ENCODE measurements around the gene ZBTB49.
"Not testable (repeated sequence)": the region's sequence is repeated elsewhere in the genome, so short reads cannot be mapped to it uniquely, and the experiment has no call there.

Gene ZBTB49, protein sequence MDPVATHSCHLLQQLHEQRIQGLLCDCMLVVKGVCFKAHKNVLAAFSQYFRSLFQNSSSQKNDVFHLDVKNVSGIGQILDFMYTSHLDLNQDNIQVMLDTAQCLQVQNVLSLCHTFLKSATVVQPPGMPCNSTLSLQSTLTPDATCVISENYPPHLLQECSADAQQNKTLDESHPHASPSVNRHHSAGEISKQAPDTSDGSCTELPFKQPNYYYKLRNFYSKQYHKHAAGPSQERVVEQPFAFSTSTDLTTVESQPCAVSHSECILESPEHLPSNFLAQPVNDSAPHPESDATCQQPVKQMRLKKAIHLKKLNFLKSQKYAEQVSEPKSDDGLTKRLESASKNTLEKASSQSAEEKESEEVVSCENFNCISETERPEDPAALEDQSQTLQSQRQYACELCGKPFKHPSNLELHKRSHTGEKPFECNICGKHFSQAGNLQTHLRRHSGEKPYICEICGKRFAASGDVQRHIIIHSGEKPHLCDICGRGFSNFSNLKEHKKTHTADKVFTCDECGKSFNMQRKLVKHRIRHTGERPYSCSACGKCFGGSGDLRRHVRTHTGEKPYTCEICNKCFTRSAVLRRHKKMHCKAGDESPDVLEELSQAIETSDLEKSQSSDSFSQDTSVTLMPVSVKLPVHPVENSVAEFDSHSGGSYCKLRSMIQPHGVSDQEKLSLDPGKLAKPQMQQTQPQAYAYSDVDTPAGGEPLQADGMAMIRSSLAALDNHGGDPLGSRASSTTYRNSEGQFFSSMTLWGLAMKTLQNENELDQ

DNA sequence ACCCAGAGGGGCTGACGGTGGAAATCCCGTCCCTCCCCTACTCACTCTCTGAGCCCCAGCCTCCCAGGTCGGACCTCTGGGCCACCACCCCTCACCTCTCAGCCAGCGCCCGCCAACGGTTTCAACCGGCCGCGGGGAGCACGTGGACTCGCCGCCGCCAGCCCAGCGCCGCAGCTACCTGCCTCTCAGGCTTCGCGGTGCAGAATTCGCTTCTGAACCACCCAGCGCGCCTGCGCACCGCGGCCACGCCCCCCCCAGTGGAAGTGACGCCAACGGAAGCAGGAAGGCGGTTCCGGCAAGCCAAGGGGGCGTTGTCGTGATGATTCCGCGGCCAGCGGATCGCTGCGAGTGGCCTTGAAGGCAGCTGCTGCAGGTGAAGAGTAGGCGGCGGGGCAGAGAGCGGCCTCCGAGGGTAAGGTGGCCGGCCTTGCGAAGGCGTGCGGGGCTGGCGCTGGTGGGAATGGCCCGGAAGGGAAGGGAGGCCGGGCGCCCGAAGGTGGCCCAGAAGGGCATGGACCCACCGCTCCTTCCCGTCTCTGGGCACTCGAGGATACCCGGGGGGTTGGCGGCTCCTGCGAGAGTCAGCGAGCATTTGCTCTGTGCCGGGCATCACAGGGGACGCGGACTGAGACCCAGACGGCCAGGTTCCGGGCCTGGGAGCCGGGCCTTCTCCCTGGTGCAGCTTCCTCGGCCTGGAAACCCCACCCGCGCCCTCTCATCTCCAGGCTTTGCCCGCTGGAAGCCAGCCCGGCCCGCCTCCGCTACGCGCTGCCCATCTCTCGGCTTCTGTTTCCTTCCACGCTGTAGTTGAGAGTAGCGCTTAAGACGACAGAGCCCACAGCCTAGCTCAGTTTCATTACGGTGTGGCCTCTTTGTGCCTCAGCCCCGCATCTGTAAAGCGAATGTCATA lies at the start of gene ZBTB49, which contains the start of gene LYAR:
Gene ZBTB49, plus strand, starts transcription at position 311 of the 910 bp plus-strand sequence. CDS start 9,695 bp downstream, outside the sequence.
Gene LYAR, minus strand, starts transcription at position 214 of the 910 bp plus-strand sequence. CDS start 6,412 bp downstream, outside the sequence.
- Histone ChIP-seq H3K9me3 (ENCODE audit: control insufficient read depth in 2 of 2, low read length in 2 of 2) (no peaks in the 10 kb centered on the region), H3K4me3 (ENCODE audit: low read length in 2 of 2) (peak within 1 kb of the TSS; percentile 86 to 95), H3K4me1 (ENCODE audit: control insufficient read depth, insufficient read depth, low read length) (peaks cover 20% of the 10 kb centered on the region), H3K36me3 (ENCODE audit: control insufficient read depth in 2 of 2, insufficient read depth in 2 of 2, low read length in 2 of 2) (peaks cover 5 to 6% of the 10 kb centered on the region in 2 donors), H3K9ac (ENCODE audit: low read length in 2 of 2) (peak within 1 kb of the TSS; percentile 70 to 89), H3K27ac (ENCODE audit: low read length) (peak within 1 kb of the TSS; percentile 62), H3K27me3 (ENCODE audit: control insufficient read depth in 1 of 2, insufficient read depth in 2 of 2, low read length in 2 of 2) (no peaks in the 10 kb centered on the region)

DNA sequence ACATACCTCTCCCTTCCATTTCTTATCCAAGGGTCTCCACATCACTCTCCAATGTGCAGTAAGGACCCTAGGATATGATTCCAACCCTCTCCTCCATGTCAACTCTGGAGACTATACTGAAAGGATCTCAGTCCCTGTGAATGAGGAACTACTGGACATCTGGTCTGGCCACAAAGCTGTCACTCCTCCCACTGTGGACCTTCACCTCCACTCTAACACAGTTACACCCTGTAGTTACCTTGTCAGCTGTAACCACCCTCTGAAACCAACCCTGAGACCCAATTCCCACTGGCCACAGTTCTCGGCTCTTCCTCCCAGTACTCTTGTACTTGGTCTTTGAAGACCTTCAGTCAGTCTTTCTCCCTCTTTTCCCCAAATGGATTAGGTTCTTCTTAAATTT lies 44.9 kb upstream of the ZBTB49 start:
- H3K36me3 ChIP-seq (ENCODE audit: control insufficient read depth in 2 of 2, insufficient read depth in 2 of 2, low read length in 2 of 2): peaks cover 28 to 31% of the 10 kb centered on the region in 2 donors
- H3K9me3 ChIP-seq (ENCODE audit: control insufficient read depth in 2 of 2, low read length in 2 of 2): no peaks in the 10 kb centered on the region
- no peaks in the 10 kb centered on the region for H3K27me3 ChIP-seq (ENCODE audit: control insufficient read depth in 1 of 2, insufficient read depth in 2 of 2, low read length in 2 of 2)
- no peak overlapping the region for H3K4me3 ChIP-seq (ENCODE audit: low read length in 2 of 2)
- no peak overlapping the region for H3K27ac ChIP-seq (ENCODE audit: low read length)
- peaks cover 17% of the 10 kb centered on the region for H3K4me1 ChIP-seq (ENCODE audit: control insufficient read depth, insufficient read depth, low read length)
- peak overlapping the region in 1 of 2 donors; percentile 21 for H3K9ac ChIP-seq (ENCODE audit: low read length in 2 of 2)

DNA sequence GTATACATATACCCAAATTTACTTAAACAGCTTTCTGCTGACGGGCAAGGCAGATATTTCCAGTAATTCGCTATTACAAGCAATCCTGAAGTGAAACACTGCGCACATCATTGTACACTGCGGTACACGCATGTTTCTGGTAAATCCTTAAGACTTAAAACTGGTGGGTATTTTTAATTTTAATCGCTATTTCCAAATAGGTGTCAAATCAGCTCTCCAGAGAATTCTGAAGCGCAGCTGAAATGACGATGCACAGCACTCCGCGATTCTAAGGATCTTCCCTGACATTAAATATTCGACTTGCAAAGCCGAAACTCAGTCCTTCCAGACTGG lies 42.4 kb upstream of the ZBTB49 start:
- Histone ChIP-seq H3K27ac (ENCODE audit: low read length) (peak overlapping the region; percentile 97), H3K9me3 (ENCODE audit: control insufficient read depth in 2 of 2, low read length in 2 of 2) (no peaks in the 10 kb centered on the region), H3K36me3 (ENCODE audit: control insufficient read depth in 2 of 2, insufficient read depth in 2 of 2, low read length in 2 of 2) (peaks cover 18 to 23% of the 10 kb centered on the region in 2 donors), H3K4me3 (ENCODE audit: low read length in 2 of 2) (peak overlapping the region; percentile 94 to 100), H3K4me1 (ENCODE audit: control insufficient read depth, insufficient read depth, low read length) (peaks cover 17% of the 10 kb centered on the region), H3K27me3 (ENCODE audit: control insufficient read depth in 1 of 2, insufficient read depth in 2 of 2, low read length in 2 of 2) (no peaks in the 10 kb centered on the region), H3K9ac (ENCODE audit: low read length in 2 of 2) (peak overlapping the region; percentile 88 to 97)

DNA sequence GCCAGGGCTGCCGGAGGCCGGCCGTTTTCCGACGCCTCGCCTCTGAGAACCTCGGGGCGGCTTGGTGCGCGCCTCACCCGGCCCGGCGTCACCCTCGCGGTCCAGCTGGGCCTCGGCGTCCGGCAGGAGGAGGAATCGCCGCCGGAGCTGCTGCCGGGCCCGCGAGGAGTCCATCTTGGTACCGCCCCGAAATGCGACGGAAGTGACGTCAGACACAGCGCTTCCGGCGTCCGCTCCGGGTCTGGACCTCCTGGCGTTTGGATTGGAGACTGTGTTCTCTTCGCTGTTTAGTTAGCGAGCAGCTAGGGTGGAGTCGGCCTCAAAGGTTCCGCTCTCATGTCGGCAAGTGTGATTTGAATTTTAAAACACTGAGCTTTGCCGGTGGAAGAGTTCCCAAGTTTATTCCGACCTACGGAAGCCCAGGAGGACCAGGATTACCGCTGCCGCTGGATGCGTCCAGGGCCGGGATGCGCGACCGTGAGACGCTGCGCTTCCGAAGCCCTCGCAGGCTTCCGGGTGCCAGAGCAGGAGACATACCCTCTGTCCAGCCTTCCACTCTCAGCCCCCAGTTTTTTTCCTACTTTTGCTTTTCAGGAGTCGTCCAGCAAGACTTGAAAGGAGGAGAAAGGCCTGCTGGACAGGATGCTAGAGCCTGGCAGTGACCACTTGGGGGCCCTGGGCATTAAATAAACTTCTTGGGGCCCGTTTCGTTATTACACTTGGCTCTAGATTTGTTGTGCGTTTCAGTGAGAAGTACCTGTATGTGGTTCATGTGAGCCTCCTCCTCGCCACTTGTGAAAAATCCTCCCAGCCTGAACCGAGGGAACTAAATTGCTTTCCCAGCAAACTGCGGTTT lies 41.8 kb upstream of the ZBTB49 start, which contains the start of gene TMEM128:
Gene TMEM128, minus strand, starts transcription at position 195 of the 856 bp plus-strand sequence. Its CDS starts 21 bp downstream, at position 174.
- H3K9ac ChIP-seq (ENCODE audit: low read length in 2 of 2): peak within 1 kb of the TSS; percentile 88 to 97
- no peaks in the 10 kb centered on the region for H3K27me3 ChIP-seq (ENCODE audit: control insufficient read depth in 1 of 2, insufficient read depth in 2 of 2, low read length in 2 of 2)
- H3K4me1 ChIP-seq (ENCODE audit: control insufficient read depth, insufficient read depth, low read length): peaks cover 17% of the 10 kb centered on the region

DNA sequence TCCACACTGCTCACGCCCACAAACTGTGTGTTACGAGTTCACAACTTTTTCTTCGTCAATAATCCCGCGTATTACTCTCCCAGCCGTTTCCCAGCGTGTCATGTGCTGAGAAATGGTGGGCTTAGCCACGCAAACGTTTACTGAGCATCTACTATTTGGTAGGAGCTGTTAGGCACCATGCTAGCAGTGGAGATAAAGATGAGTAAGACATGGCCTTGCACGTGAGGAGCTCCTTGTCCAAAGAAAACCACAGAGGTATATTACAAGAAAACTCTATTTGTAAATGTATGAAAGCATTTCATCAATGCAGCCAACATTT lies 41.2 kb upstream of the ZBTB49 start:
- H3K9me3 ChIP-seq (ENCODE audit: control insufficient read depth in 2 of 2, low read length in 2 of 2): no peaks in the 10 kb centered on the region
- peak overlapping the region; percentile 94 to 100 for H3K4me3 ChIP-seq (ENCODE audit: low read length in 2 of 2)
- H3K9ac ChIP-seq (ENCODE audit: low read length in 2 of 2): peak overlapping the region; percentile 88 to 97
- peaks cover 17% of the 10 kb centered on the region for H3K4me1 ChIP-seq (ENCODE audit: control insufficient read depth, insufficient read depth, low read length)
- no peaks in the 10 kb centered on the region for H3K27me3 ChIP-seq (ENCODE audit: control insufficient read depth in 1 of 2, insufficient read depth in 2 of 2, low read length in 2 of 2)
- H3K36me3 ChIP-seq (ENCODE audit: control insufficient read depth in 2 of 2, insufficient read depth in 2 of 2, low read length in 2 of 2): peaks cover 13 to 20% of the 10 kb centered on the region in 2 donors
- H3K27ac ChIP-seq (ENCODE audit: low read length): peak overlapping the region; percentile 97

More for the DNA sequence above, 41.8 kb upstream of the ZBTB49 start, which contains the start of gene TMEM128:
- Histone ChIP-seq H3K9me3 (ENCODE audit: control insufficient read depth in 2 of 2, low read length in 2 of 2) (no peaks in the 10 kb centered on the region), H3K36me3 (ENCODE audit: control insufficient read depth in 2 of 2, insufficient read depth in 2 of 2, low read length in 2 of 2) (peaks cover 18 to 23% of the 10 kb centered on the region in 2 donors), H3K4me3 (ENCODE audit: low read length in 2 of 2) (peak within 1 kb of the TSS; percentile 94 to 100), H3K27ac (ENCODE audit: low read length) (peak within 1 kb of the TSS; percentile 97)

DNA sequence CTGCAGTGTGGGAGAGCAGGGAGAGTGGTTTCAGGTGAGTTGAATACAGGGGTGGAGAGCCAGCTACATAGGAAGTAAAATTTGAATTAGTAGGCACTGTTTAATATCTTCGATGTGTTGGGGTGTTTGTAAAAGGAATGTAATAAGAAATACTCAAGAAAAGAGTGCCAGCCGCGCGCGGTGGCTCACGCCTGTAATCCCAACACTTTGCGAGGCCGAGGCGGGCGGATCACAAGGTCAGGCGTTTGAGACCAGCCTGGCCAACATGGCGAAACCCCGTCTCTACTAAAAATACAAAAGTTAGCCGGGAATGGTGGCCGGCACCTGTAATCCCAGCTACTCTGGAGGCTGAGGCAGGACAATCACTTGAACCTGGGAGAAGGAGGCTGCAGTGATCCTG lies 40.7 kb upstream of the ZBTB49 start:
- Histone ChIP-seq H3K4me3 (ENCODE audit: low read length in 2 of 2) (peak overlapping the region in 1 of 2 donors; percentile 100), H3K4me1 (ENCODE audit: control insufficient read depth, insufficient read depth, low read length) (peaks cover 17% of the 10 kb centered on the region), H3K9ac (ENCODE audit: low read length in 2 of 2) (peak overlapping the region in 1 of 2 donors; percentile 88), H3K36me3 (ENCODE audit: control insufficient read depth in 2 of 2, insufficient read depth in 2 of 2, low read length in 2 of 2) (peaks cover 10 to 15% of the 10 kb centered on the region in 2 donors), H3K27ac (ENCODE audit: low read length) (peak overlapping the region; percentile 97)
- not testable (repeated sequence) for H3K27me3 ChIP-seq (ENCODE audit: control insufficient read depth in 1 of 2, insufficient read depth in 2 of 2, low read length in 2 of 2); H3K9me3 ChIP-seq (ENCODE audit: control insufficient read depth in 2 of 2, low read length in 2 of 2)

DNA sequence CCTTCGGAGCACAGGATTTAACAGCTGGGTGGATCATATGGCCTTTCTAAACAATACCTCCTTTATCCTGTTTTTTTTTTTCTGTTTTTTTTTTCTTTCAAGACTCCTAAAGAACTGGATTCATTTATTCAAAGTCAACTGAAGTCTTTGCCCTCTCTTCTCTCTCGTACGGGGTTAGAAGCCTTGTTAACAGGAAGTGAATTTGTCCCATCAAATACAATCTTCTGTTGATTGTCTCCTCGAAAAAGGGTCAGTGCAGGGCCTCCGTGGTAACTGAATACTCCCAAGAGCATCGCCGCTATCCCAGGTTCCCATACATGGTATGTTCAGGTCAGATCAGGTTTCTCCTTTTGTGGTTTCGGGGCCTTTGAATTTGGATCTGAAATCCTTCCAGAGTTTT lies 40.2 kb upstream of the ZBTB49 start:
- H3K27ac ChIP-seq (ENCODE audit: low read length): no peak overlapping the region
- no peak overlapping the region for H3K9ac ChIP-seq (ENCODE audit: low read length in 2 of 2)
- H3K4me1 ChIP-seq (ENCODE audit: control insufficient read depth, insufficient read depth, low read length): peaks cover 17% of the 10 kb centered on the region
- H3K9me3 ChIP-seq (ENCODE audit: control insufficient read depth in 2 of 2, low read length in 2 of 2): no peaks in the 10 kb centered on the region
- peaks cover 5 to 10% of the 10 kb centered on the region in 2 donors for H3K36me3 ChIP-seq (ENCODE audit: control insufficient read depth in 2 of 2, insufficient read depth in 2 of 2, low read length in 2 of 2)
- H3K4me3 ChIP-seq (ENCODE audit: low read length in 2 of 2): no peak overlapping the region
- H3K27me3 ChIP-seq (ENCODE audit: control insufficient read depth in 1 of 2, insufficient read depth in 2 of 2, low read length in 2 of 2): peaks cover 0 to 3% of the 10 kb centered on the region in 2 donors

DNA sequence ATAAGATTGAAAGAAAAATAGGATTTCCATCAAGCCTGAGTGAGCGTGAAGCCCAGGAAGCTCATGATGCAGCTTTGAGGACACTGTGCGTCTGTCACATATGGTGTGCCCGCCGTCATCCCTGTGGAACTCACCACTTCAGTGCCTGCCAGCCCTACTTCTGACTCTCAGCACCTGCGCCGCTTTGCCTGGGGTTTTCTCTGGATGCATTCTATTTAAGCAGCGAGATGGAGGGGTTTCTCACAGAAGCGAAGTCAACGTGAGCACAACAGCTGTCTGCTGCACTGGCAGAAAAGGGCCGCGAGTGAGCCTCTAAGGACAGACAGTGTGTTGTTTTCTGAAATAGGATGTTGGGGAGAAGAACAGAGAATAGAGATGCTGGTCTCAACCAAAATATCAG lies 35.9 kb upstream of the ZBTB49 start:
- Histone ChIP-seq H3K4me1 (ENCODE audit: control insufficient read depth, insufficient read depth, low read length) (peaks cover 1% of the 10 kb centered on the region), H3K27me3 (ENCODE audit: control insufficient read depth in 1 of 2, insufficient read depth in 2 of 2, low read length in 2 of 2) (peaks cover 0 to 5% of the 10 kb centered on the region in 2 donors), H3K9me3 (ENCODE audit: control insufficient read depth in 2 of 2, low read length in 2 of 2) (no peaks in the 10 kb centered on the region), H3K9ac (ENCODE audit: low read length in 2 of 2) (no peak overlapping the region), H3K36me3 (ENCODE audit: control insufficient read depth in 2 of 2, insufficient read depth in 2 of 2, low read length in 2 of 2) (no peaks in the 10 kb centered on the region), H3K4me3 (ENCODE audit: low read length in 2 of 2) (no peak overlapping the region), H3K27ac (ENCODE audit: low read length) (no peak overlapping the region)

DNA sequence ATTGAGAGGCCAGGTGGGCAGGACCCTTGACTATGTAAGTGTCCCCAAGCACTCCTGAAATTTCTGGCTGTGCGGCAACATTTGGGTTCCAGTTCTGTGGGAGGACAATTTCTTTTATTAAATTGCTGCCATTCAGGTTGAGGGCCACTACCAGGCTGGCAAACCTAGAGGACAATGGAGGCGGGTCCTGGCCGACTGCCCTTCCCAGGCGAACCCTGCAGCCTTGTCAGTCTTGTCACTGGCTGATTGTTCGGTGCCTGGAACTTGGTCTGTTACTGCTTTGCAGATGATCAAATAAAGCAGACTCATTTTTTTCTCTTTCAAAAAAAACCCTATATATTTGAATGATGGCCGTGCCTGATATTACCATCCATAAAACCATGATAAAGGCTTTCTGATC lies 35.4 kb upstream of the ZBTB49 start:
- Histone ChIP-seq H3K9me3 (ENCODE audit: control insufficient read depth in 2 of 2, low read length in 2 of 2) (no peaks in the 10 kb centered on the region), H3K4me1 (ENCODE audit: control insufficient read depth, insufficient read depth, low read length) (no peaks in the 10 kb centered on the region), H3K27ac (ENCODE audit: low read length) (no peak overlapping the region), H3K4me3 (ENCODE audit: low read length in 2 of 2) (no peak overlapping the region), H3K9ac (ENCODE audit: low read length in 2 of 2) (no peak overlapping the region), H3K36me3 (ENCODE audit: control insufficient read depth in 2 of 2, insufficient read depth in 2 of 2, low read length in 2 of 2) (no peaks in the 10 kb centered on the region), H3K27me3 (ENCODE audit: control insufficient read depth in 1 of 2, insufficient read depth in 2 of 2, low read length in 2 of 2) (peaks cover 0 to 5% of the 10 kb centered on the region in 2 donors)

Measured in stomach smooth muscle (tissue), 2 donors.